CD4-positive, alpha-beta T cell treated with Interleukin-4 for 1 hour (primary cell): ENCODE results near the gene PAQR5.
"Not testable (repeated sequence)": the region's sequence is repeated elsewhere in the genome, so short reads cannot be mapped to it uniquely, and the experiment has no call there.

Source experiments
- DNase-seq, 2 donors: peaks; one replicate each; pipeline ENCODE4 v3.0.0-alpha.2; 2020 to 2022

The PAQR5 gene

DNA sequence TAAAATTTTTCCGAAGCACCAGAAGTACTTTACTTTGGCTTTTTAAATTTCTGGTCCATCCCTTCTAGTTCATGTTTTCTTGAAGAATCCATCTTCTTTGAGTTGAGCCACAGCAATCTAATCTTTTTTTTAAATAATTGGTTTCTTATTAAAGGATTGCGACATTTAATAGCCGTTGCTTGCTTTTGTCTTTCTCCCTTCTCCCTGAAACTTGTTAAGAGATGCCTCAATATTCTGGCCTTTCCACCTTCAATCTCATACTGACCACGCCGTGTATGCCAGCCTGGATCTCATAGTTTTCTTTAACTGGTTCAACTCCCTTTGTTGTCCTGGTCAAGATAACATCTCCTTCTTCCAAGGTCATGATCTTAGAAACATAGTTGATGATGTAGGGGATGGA is 135.5 kb downstream of the PAQR5 start:
- DNase-seq = no peak

DNA sequence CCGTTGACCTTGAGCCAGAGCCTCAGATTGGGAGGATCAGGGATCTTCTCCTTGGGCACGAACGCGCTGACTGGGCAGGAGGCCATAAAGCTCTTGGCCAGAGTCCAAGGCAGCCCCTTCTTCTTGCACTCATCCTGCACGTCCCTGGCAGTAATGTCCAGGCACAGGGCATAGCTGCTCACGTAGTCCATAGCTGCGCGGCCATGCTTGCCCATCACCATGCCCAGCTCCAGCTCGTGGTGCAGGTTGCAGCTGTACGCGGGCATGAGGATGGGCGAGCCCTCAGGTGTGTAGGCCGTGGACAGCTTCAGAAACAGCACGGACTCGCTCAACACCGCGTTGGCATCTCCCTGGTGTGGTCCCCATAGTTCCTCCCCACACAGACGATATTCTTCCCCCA is 136.0 kb downstream of the PAQR5 start:
- DNase-seq = no peak

DNA sequence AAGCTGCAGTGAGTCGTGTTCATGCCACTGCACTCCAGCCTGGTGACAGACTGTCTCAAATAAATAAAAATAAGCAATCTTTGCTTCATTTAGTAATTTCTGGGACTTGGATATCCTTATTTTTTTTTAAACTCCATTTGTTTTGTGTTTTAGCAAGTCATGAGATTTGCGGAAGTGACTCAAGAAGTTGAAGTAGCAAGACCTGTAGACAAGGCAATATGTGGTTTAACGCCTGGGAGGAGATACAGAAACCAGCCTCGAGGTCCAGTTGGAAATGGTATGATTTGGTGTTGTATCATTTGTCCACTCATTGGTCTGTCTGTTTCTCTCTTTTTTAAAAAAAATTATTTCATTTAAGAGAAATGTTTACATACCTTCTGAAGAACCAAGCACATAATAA is 137.3 kb downstream of the PAQR5 start:
- no peak for DNase-seq

DNA sequence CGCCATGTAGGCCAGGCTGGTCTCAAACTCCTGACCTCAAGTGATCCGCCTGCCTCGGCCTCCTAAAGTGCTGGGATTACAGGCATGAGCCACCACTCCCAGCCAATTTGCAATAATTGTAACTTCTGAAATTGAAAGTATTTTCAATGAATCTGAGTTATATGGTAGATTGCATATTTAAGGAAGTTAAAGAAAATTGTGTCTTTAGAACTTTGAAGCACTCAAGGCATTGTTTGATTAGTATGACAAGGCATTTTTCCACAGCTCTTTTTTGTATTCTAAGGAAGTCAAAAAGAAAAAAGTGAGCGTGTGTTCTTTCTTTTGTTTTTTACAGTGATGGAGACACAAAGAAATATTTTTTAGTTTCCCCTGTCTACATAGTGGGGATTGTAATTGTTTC is 138.2 kb downstream of the PAQR5 start:
- DNase-seq = no peak

DNA sequence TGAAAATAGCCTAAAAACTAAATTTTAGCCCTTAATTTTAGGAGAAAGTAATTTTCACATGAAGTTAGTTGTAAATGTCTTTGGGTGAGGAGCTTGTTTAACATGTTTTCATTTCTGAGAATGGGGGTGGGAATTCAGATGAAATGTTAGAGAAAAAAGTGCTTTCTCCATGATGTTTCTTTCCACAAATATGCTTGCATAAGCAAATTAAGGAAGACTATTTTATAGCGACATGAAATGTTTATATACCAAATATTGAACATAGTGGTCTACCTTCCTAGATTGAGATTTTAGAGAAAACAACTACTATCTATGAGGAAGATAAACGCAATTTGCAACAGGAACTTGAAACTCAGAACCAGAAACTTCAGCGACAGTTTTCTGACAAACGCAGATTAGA is 140.9 kb downstream of the PAQR5 start:
- no peak for DNase-seq

DNA sequence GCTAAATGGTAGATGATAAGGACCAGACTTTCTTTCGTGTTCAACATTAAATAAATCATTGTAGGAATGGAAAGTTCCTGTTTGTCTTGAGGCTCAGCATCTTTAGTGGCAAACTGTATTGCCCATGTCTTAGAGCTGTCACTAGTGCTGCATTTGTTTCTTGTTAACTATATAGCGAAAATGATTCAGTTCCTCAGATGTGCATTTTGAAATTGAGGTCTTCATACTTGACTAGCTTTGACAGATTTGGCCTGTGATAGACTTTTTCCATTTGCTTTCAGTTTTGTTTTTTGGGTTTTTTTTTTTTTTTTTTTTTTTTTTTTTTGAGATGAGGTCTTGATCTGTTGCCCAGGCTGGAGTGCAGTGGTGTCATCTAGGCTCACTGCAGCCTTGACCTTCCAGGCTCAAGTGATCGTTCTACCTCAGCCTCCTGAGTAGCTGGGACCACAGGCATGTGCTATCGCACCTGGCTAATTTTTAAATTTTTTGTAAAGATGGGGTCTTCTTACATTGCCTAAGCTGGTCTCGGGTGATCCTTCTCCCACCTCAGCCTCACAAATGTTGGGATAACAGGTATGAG is 144.4 kb downstream of the PAQR5 start:
- DNase-seq = no peak

DNA sequence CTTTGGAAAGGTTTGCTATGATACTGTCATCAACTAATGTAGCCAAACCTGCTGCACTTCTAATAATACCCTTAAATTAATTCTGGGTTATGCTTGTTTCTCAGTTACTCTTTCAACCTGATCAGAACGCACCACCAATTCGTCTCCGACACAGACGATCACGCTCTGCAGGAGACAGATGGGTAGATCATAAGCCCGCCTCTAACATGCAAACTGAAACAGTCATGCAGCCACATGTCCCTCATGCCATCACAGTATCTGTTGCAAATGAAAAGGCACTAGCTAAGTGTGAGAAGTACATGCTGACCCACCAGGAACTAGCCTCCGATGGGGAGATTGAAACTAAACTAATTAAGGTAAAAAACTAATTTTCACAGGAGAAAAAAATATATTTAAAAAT is 146.0 kb downstream of the PAQR5 start:
- DNase-seq = no peak

DNA sequence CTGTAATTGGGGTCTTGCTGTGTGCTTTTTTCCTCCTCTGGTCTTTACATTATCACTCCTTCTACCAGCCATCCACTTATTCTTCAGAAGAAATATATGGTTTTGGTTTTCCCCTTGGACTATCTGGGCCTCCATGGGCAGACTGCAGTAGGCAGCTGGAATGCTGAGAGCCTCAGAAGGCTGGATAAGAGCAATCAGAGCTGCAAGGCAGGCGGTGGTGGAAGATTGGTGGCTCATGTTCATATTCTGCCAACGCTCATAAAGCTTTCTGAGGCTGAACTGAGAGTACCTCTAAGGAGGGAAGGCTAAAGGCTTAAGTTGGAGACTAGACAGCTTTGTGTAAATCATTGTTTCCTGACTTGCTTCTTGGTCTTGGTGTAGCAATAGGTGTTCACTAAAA is 148.2 kb downstream of the PAQR5 start:
- no peak for DNase-seq

DNA sequence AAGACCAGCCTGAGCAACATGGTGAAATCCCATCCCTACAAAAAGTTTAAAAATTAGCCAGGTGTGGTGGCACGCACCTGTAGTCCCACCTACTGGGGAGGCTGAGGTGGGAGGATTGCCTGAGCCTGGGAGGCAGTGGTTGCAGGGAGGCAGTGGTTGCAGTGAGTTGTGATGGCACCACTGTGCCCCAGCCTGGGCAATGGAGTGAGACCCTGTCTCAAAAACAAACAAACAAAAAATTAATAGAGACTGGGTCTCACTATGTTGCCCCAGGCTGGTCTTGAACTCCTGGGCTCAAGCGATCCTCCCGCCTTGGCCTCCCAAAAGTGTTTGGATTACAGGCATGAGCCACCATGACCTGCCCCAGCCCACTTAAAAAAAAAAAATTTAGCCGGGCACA is 151.5 kb downstream of the PAQR5 start:
- not testable (repeated sequence) for DNase-seq

DNA sequence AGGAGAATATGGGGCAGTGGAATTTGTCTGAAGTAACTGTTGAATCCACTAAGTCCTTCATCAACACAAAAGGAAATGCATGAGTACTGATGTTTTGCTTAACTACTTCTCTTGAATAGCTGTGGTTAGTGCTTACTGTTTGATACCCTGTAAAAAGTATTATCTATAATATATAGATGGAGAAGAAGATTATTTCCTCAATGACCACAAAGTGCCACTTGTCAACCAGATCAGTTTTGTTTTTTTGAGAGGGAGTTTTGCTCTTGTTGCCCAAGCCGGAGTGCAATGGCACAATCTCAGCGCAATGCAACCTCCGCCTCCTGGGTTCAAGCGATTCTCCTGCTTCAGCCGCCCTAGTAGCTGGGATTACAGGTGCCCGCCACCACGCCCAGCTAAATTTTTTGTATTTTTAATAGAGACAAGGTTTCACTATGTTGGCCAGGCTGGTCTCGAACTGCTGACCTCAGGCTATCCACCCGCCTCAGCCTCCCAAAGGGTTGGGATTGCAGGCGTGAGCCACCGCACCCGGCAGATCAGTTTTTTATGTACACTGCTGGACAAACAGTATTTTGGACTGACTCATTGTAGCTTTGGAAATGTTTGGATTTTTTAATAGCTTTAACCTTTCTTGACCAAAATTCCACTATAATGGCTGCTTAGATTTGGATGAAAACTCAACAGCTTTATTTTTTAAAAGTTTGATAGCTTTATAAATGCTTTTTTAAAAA is 152.4 kb downstream of the PAQR5 start:
- no peak for DNase-seq

DNA sequence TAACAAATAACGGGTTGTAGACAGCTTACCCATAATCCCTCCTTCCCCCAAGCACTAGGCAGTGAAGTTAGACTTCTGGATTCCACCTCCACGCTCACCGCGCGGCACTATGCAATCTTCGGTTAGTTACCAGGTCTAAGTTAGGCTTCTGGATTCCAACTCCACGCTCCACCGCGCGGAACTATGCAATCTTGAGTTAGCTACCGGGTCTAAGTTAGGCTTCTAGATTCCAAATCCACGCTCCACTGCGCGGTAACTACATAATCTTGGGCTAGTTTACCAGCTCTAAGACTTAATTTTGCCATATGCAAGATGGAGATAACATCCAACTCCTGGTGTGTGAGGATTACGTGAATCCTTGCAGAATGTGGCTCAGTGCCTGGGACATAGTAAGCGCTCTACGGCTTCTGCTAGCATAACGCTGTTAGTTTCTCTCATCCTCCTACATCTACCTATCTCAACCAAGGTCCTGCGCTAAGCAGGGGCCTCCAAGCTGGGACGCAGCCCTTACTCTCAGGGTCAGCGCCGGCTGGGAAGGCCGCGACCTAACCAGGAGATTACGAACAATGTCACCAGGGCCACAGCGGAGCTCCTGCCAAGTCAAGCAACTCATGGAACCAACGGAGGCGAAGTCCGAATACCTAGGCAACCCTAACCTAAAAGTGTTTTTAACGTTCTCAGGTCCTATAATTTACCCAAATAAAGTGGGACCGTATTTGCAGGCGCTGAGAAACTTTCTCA is 153.4 kb downstream of the PAQR5 start:
- DNase-seq = no peak

DNA sequence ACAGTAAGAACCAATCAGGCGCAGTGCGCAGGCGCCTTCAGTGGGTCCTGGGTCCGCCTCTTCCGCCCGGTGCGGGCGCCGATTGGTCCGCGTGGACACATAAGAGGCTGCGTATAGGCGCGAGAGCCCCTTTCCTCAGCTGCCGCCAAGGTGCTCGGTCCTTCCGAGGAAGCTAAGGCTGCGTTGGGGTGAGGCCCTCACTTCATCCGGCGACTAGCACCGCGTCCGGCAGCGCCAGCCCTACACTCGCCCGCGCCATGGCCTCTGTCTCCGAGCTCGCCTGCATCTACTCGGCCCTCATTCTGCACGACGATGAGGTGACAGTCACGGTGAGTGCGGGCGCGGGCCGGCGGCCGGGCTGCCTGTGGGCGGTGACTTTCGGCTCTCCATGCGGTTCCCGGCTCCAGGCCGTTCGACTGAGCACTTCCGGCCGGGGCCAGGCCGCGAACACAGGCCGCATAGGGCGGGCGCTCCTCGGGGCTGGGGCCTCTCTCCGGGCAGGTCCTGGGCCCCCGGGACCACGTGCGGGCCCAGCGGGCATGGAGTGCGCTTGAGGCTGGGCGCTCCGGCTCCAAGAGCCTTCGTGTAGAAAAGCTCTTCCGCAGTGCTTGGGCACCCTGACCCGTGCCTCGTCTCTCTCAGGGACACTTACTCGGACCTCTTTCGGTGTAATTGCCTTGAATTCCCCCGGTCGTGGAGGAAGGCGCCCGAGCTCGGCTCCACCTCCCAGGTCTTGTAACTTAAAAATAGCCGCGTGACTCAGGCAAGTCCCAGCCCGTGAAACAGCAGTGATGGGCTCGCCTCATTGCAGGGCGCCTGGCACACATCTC is 154.2 kb downstream of the PAQR5 start, which contains the start of gene RPLP1:
Gene RPLP1, plus strand, starts transcription at position 127 of the 830 bp plus-strand sequence. Its CDS starts 131 bp downstream, at position 258.
- DNase-seq = peak; percentile 96

DNA sequence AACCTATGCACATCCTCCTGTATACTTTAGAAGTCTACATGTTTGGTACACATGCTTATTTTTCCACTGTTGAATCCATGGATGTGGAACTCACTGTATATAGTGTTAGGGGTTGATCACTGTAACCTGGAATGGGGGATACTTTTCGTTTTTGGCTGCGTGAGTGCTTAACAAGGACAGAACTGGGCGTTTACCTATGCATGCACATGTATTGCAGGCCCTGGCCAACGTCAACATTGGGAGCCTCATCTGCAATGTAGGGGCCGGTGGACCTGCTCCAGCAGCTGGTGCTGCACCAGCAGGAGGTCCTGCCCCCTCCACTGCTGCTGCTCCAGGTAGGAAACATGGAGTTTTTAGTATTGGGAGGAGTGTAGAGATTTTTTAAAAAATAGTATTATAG is 156.2 kb downstream of the PAQR5 start:
- DNase-seq = no peak

DNA sequence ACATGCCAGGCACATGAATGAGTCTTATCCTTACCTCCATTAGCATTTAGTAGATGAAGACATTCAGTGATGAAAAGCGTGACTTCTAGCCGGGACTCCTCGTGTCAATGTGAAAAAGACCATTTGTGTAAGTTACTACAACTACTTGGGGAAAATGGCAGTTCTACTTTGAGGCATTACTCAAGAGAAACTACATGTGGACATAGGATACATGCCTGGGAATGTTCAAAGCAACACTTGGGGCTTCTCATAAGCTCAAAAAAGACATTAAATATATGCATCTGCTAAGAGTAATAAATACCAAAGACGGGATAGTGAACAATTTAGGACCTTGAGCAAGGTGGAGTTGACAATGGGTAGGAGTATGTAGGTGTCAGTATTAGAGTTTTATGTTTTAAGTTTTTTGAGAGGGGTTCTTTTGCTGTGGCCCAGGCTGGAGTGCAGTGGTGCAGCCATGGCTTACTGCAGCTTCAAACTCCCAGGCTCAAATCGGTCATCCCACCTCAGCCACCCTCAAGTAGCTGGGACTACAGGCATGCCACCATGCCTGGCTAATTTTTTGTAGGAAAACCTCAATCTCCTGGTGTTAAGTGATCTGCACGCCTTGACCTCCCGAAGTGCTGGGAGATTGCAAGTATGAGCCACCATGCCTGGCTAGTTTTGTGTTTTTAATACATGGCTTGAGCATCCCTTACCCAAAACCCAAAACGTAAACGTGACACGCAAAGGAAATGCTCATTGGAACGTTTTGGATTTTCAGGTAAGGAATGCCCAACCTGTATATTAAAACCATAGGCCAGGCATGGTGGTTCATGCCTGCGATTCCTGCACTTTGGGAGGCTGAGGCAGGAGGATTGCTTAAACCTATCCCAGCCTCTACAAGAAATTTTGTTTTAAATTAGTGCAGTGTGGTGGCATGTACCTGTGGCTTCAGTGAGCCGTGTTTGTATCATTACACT is 157.8 kb downstream of the PAQR5 start:
- DNase-seq = no peak
